H1 (cell line): ENCODE data around the gene LY6G5C. TPM values are rescaled to one million over a fixed set of nuclear protein-coding genes. Genes with fewer than 3 reads are reported as not detected.

Source experiments
- CBX5 ChIP-seq: fragments of 300-800, 300-1000 bp; sonication (generic); IDR thresholded peaks from 2 replicates; pipeline ENCODE4 v1.7.1; 2016; ENCODE audit warnings: antibody characterized with exemption, low read length, low read depth
- CBX8 ChIP-seq: fragments of 300-800, 300-1000 bp; sonication (generic); IDR thresholded peaks from 2 replicates; pipeline ENCODE4 v1.7.1; 2016; ENCODE audit warnings: low read depth, low read length, borderline replicate concordance
- CEBPB ChIP-seq: IDR thresholded peaks from 2 replicates; pipeline ENCODE4 v1.6.1; 2012; ENCODE audit warnings: low read depth, low read length
- CHD7 ChIP-seq: fragments of 300-600 bp; sonication (generic); IDR thresholded peaks from 2 replicates; pipeline ENCODE4 v1.7.1; 2012; ENCODE audit warnings: low read length, moderate library complexity, mild to moderate bottlenecking, inconsistent platforms; ENCODE audit not compliant: insufficient replicate concordance
- CTCF ChIP-seq, 3 experiments: IDR thresholded peaks; 1 replicate in 2 of 3; 2 replicates in 1 of 3; pipeline versions ENCODE4 v1.5.1 to v1.6.1; 2011; ENCODE audit warnings: low read length in 3 of 3, mild to moderate bottlenecking in 3 of 3, inconsistent platforms in 2 of 3, low read depth in 1 of 3, moderate library complexity in 1 of 3; ENCODE audit not compliant: insufficient read depth in 1 of 3; ENCODE audit errors: control extremely low read depth in 1 of 3
- SIN3A ChIP-seq, 2 experiments: IDR thresholded peaks in 1 of 2; conservative IDR thresholded peaks in 1 of 2; 2 replicates each; pipeline ENCODE4 v1.6.1; 2011 to 2012; ENCODE audit warnings: low read length in 2 of 2, improper control_type of control experiment in 1 of 2, low read depth in 1 of 2, mild to moderate bottlenecking in 1 of 2
- TAF1 ChIP-seq: IDR thresholded peaks from 2 replicates; pipeline ENCODE4 v1.6.1; 2011; ENCODE audit warnings: mild to moderate bottlenecking, low read depth, low read length
- TAF7 ChIP-seq: optimal IDR thresholded peaks from 2 replicates; pipeline ENCODE3; 2011; ENCODE audit warnings: low read depth, mild to moderate bottlenecking, inconsistent platforms, low read length, moderate library complexity, borderline replicate concordance
- TEAD4 ChIP-seq: IDR thresholded peaks from 2 replicates; pipeline ENCODE4 v1.6.1; 2012; ENCODE audit warnings: low read depth, low read length, inconsistent platforms, mixed read lengths
- polyA plus RNA-seq, 7 experiments: library from polyadenylated mRNA; depleted of rRNA in 3 of 7; stranded (reverse) in 5 of 7; unstranded in 2 of 7; fragments of >200 nt in 5 of 7; fragments of 200-250 nt in 2 of 7; gene quantifications; 1 replicate in 5 of 7; 2 replicates in 1 of 7; 4 replicates in 1 of 7; pipeline versions ENCODE4 v1.2.1 to v1.2.3, GENCODE V29; 2011 to 2013; ENCODE audit warnings: missing spikeins in 2 of 7, mixed read lengths in 2 of 7
- total RNA-seq: library from RNA; stranded (reverse); fragmentation: NEBNext Ultra II Directional; extraction: Animal tissue kit (Norgen Biotek cat#: 25700); gene quantifications from 2 replicates; pipeline ENCODE4 v1.2.1, GENCODE V29; 2021

LY6G5C gene
- total and polyA plus RNA-seq, 2 of the 8 experiments (the other 6 are each of a cell fraction or from before 2014, with no cell fraction given): 1.1 to 1.8 TPM

- TF ChIP-seq CHD7: no peak
- TF ChIP-seq TEAD4: no peak
- no peak for TF ChIP-seq CBX8
- no peak for TF ChIP-seq CBX5
- no peak for TF ChIP-seq SIN3A (conservative IDR thresholded peaks at IDR 0.05 in 1 of 2, IDR thresholded peaks at IDR 0.05 in 1 of 2; ENCODE audit: low read depth in 1 of 2, low read length in 2 of 2)
- no peak for TF ChIP-seq TAF7
- TF ChIP-seq TAF1: no peak
- TF ChIP-seq CEBPB: no peak
- TF ChIP-seq CTCF (IDR thresholded peaks at IDR 0.05; ENCODE audit: control extremely low read depth in 1 of 3, insufficient read depth in 1 of 3, low read depth in 1 of 3, low read length in 3 of 3): no peak
These were observed 11.5 kb upstream of the LY6G5C start (continued) for GRCh38 chr6:31692353-31692752.
